HG02678 (cell line): ENCODE results near the gene ENTPD2.
"Not testable (repeated sequence)": the region's sequence is repeated elsewhere in the genome, so short reads cannot be mapped to it uniquely, and the experiment has no call there.

Experiments
- ATAC-seq: cut with Tn5 transposase; IDR thresholded peaks from one replicate; pipeline ENCODE4 v1.9.1; 2021; ENCODE audit warnings: mild to moderate bottlenecking, moderate library complexity; ENCODE audit not compliant: unreplicated experiment

The ENTPD2 gene

GRCh38 chr9:137048655-137049543 is 5.0 kb downstream of the ENTPD2 start:
- ATAC-seq, result no peak

GRCh38 chr9:137046088-137046787 is 7.6 kb downstream of the ENTPD2 start, which contains the start of gene NPDC1:
Gene NPDC1, minus strand, starts transcription at chr9:137046177. Its CDS starts 188 bp downstream, at chr9:137045989.
- ATAC-seq, result no peak

GRCh38 chr9:137045294-137046087 is 8.4 kb downstream of the ENTPD2 start:
- no peak for ATAC-seq

- no peak for ATAC-seq
Observed at GRCh38 chr9:137044502-137045177, 9.2 kb downstream of the ENTPD2 start.

GRCh38 chr9:137044037-137044436 is 9.8 kb downstream of the ENTPD2 start:
- no peak for ATAC-seq

- no peak for ATAC-seq
Observed at GRCh38 chr9:137042751-137043727, 10.8 kb downstream of the ENTPD2 start.

GRCh38 chr9:137041124-137041523 is 12.7 kb downstream of the ENTPD2 start:
- no peak for ATAC-seq

GRCh38 chr9:137040568-137040967 is 13.3 kb downstream of the ENTPD2 start:
- ATAC-seq, result no peak

- ATAC-seq, result no peak
Observed at GRCh38 chr9:137039611-137040366, 14.1 kb downstream of the ENTPD2 start.

GRCh38 chr9:137038916-137039315 is 14.9 kb downstream of the ENTPD2 start:
- ATAC-seq, result no peak

GRCh38 chr9:137037483-137037882 is 16.4 kb downstream of the ENTPD2 start:
- ATAC-seq, result no peak

GRCh38 chr9:137037035-137037434 is 16.8 kb downstream of the ENTPD2 start:
- ATAC-seq, result no peak

GRCh38 chr9:137035937-137036336 is 17.9 kb downstream of the ENTPD2 start:
- no peak for ATAC-seq

GRCh38 chr9:137035507-137035834 is 18.4 kb downstream of the ENTPD2 start:
- ATAC-seq, result peak; percentile 11

- ATAC-seq, result peak; percentile 77
Observed at GRCh38 chr9:137034709-137035506, 19.0 kb downstream of the ENTPD2 start.

GRCh38 chr9:137034039-137034708 is 19.7 kb downstream of the ENTPD2 start:
- no peak for ATAC-seq

GRCh38 chr9:137033481-137033880 is 20.4 kb downstream of the ENTPD2 start:
- ATAC-seq, result not testable (repeated sequence)
